Endodermal cell (in vitro differentiated cells): ENCODE data around the gene TIE1. TPM values are rescaled to one million over a fixed set of nuclear protein-coding genes. Genes with fewer than 3 reads are reported as not detected.

Source experiments
- DNase-seq: peaks from one replicate; pipeline ENCODE4 v3.0.0-alpha.2; 2017
- H3K27ac ChIP-seq: 2 replicates; pipeline ENCODE4 v1.5.1; 2013; ENCODE audit warnings: mild to moderate bottlenecking, low read depth, low read length, moderate library complexity
- H3K27me3 ChIP-seq: 2 replicates; pipeline ENCODE4 v1.6.1; 2013; ENCODE audit warnings: mild to moderate bottlenecking, low read length, moderate library complexity; ENCODE audit not compliant: insufficient read depth, control insufficient read depth, poor library complexity, severe bottlenecking
- H3K36me3 ChIP-seq: 2 replicates; pipeline ENCODE4 v1.7.0; 2013; ENCODE audit warnings: mild to moderate bottlenecking, low read length, moderate library complexity; ENCODE audit not compliant: control insufficient read depth, insufficient read depth
- H3K4me1 ChIP-seq: one replicate; pipeline ENCODE4 v1.7.0; 2013; ENCODE audit warnings: low read length; ENCODE audit not compliant: control insufficient read depth, insufficient read depth
- H3K4me3 ChIP-seq: 2 replicates; pipeline ENCODE4 v1.5.1; 2013; ENCODE audit warnings: mild to moderate bottlenecking, low read length, moderate library complexity
- H3K9ac ChIP-seq: 2 replicates; pipeline ENCODE4 v1.6.1; 2013; ENCODE audit warnings: mild to moderate bottlenecking, low read length, moderate library complexity; ENCODE audit not compliant: poor library complexity, severe bottlenecking; ENCODE audit errors: extremely low read depth
- H3K9me3 ChIP-seq: 2 replicates; pipeline ENCODE4 v1.6.1; 2013; ENCODE audit warnings: mild to moderate bottlenecking, low read length, moderate library complexity; ENCODE audit not compliant: control insufficient read depth
- H3K27ac Mint-ChIP-seq: 2 replicates; pipeline ENCODE4 v1.8.0; 2020; ENCODE audit warnings: mixed read lengths
- H3K27me3 Mint-ChIP-seq: 2 replicates; pipeline ENCODE4 v1.8.0; 2021; ENCODE audit warnings: mild to moderate bottlenecking, mixed read lengths; ENCODE audit not compliant: insufficient read depth
- H3K36me3 Mint-ChIP-seq: 2 replicates; pipeline ENCODE4 v1.8.0; 2020; ENCODE audit warnings: low read depth, mixed read lengths
- H3K4me1 Mint-ChIP-seq: 2 replicates; pipeline ENCODE4 v1.8.0; 2020; ENCODE audit warnings: mixed read lengths
- H3K4me3 Mint-ChIP-seq: 2 replicates; pipeline ENCODE4 v1.8.0; 2020; ENCODE audit warnings: mild to moderate bottlenecking, moderate library complexity, mixed read lengths
- H3K9me3 Mint-ChIP-seq: 2 replicates; pipeline ENCODE4 v1.8.0; 2020; ENCODE audit warnings: mild to moderate bottlenecking, mixed read lengths
- CTCF ChIP-seq: fragments of 200-600 bp; sonication (generic); conservative IDR thresholded peaks from 2 replicates; pipeline ENCODE4 v1.5.0; 2021; ENCODE audit warnings: antibody characterized with exemption, mild to moderate bottlenecking
- WGBS, 2 experiments: methylation state at CpG; one replicate each; pipeline versions ENCODE4 v1.1.5 to v1.1.7; 2013; ENCODE audit warnings: missing lambda C conversion rate in 2 of 2, mixed read lengths in 1 of 2; ENCODE audit not compliant: insufficient coverage in 1 of 2, insufficient read length in 1 of 2; 5-methylcytosine and 5-hydroxymethylcytosine counted together
- total RNA-seq, 2 donors: library from RNA; stranded (reverse); fragmentation: NEBNext Ultra II Directional in 1 of 2; extraction: Animal tissue kit (Norgen Biotek cat#: 25700) in 1 of 2; gene quantifications; 2 replicates in 1 of 2; 3 replicates in 1 of 2; pipeline ENCODE4 v1.2.1, GENCODE V29; 2021

The TIE1 gene
- total RNA-seq, 2 donors from 2014 or later = 0.40 to 0.99 TPM

- no CpG with 5 or more reads among the region's 1 CpG for WGBS, 2 experiments
- DNase-seq = no peak
- Histone ChIP-seq H3K4me1 (no peaks in the 10 kb centered on the region), H3K9me3 (peaks cover 33% of the 10 kb centered on the region), H3K4me3 (peak overlapping the region; percentile 42), H3K36me3 (no peaks in the 10 kb centered on the region), H3K27me3 (no peaks in the 10 kb centered on the region), H3K27ac (no peak overlapping the region), H3K9ac (no peak overlapping the region)
- no peaks in the 10 kb centered on the region for H3K36me3 Mint-ChIP-seq
- peaks cover 23% of the 10 kb centered on the region for H3K4me1 Mint-ChIP-seq
- TF ChIP-seq CTCF = no peak
- H3K4me3 Mint-ChIP-seq = no peak overlapping the region
- peaks cover 35% of the 10 kb centered on the region for H3K9me3 Mint-ChIP-seq
- H3K27me3 Mint-ChIP-seq = no peaks in the 10 kb centered on the region
- H3K27ac Mint-ChIP-seq = no peak overlapping the region
Measured at GRCh38 chr1:43327549-43328292, 26.9 kb downstream of the TIE1 start.

GRCh38 chr1:43329995-43330751, 29.4 kb downstream of the TIE1 start:
- Mint-ChIP-seq H3K4me1 (peaks cover 15% of the 10 kb centered on the region), H3K27ac (peak overlapping the region; percentile 4), H3K4me3 (no peak overlapping the region), H3K9me3 (peaks cover 30% of the 10 kb centered on the region), H3K36me3 (no peaks in the 10 kb centered on the region), H3K27me3 (no peaks in the 10 kb centered on the region)
- Histone ChIP-seq H3K9ac (no peak overlapping the region), H3K36me3 (no peaks in the 10 kb centered on the region), H3K4me1 (no peaks in the 10 kb centered on the region), H3K9me3 (peaks cover 32% of the 10 kb centered on the region), H3K27me3 (no peaks in the 10 kb centered on the region), H3K27ac (no peak overlapping the region), H3K4me3 (no peak overlapping the region)
- TF ChIP-seq CTCF = no peak
- DNase-seq = peak; percentile 85
- WGBS, 2 experiments = 40 to 75% methylated on average over 1 to 6 of the region's 6 CpGs

GRCh38 chr1:43331688-43332087, 30.9 kb downstream of the TIE1 start:
- H3K9ac ChIP-seq = no peak overlapping the region

More at GRCh38 chr1:43331688-43332087, 30.9 kb downstream of the TIE1 start:
- H3K9me3 ChIP-seq = peaks cover 19% of the 10 kb centered on the region
- Mint-ChIP-seq H3K27me3 (no peaks in the 10 kb centered on the region), H3K4me3 (no peak overlapping the region), H3K36me3 (no peaks in the 10 kb centered on the region), H3K27ac (no peak overlapping the region), H3K4me1 (peaks cover 15% of the 10 kb centered on the region), H3K9me3 (peaks cover 19% of the 10 kb centered on the region)
- peak; percentile 30 for DNase-seq
- TF ChIP-seq CTCF = no peak
- H3K36me3 ChIP-seq = no peaks in the 10 kb centered on the region
- WGBS, 2 experiments = 92 to 100% methylated on average over 3 to 5 of the region's 5 CpGs
- no peaks in the 10 kb centered on the region for H3K4me1 ChIP-seq
- H3K4me3 ChIP-seq = no peak overlapping the region
- no peaks in the 10 kb centered on the region for H3K27me3 ChIP-seq
- H3K27ac ChIP-seq = no peak overlapping the region
